Panc1 (cell line): ENCODE data around the gene CAVIN2.

Source experiments
- CTCF ChIP-seq: fragments of 450-650 bp; IDR thresholded peaks from 2 replicates; pipeline ENCODE4 v1.5.1; 2017; ENCODE audit warnings: mild to moderate bottlenecking
- POLR2AphosphoS5 ChIP-seq: IDR thresholded peaks from 2 replicates; pipeline ENCODE4 v1.6.1; 2012; ENCODE audit warnings: mild to moderate bottlenecking, low read depth, low read length, moderate library complexity
- REST ChIP-seq, 2 experiments: IDR thresholded peaks; 2 replicates each; pipeline ENCODE4 v1.6.1; 2011 to 2012; ENCODE audit warnings: low read depth in 2 of 2, control low read depth in 1 of 2, low read length in 1 of 2, mild to moderate bottlenecking in 1 of 2, moderate library complexity in 1 of 2; ENCODE audit not compliant: insufficient read depth in 1 of 2
- SIN3A ChIP-seq: IDR thresholded peaks from 2 replicates; pipeline ENCODE4 v1.6.1; 2012; ENCODE audit warnings: low read depth, mild to moderate bottlenecking, low read length, moderate library complexity, borderline replicate concordance; ENCODE audit not compliant: insufficient read depth
- TCF7L2 ChIP-seq: IDR thresholded peaks from 2 replicates; pipeline ENCODE4 v1.6.1; 2011; ENCODE audit warnings: mild to moderate bottlenecking, low read depth, low read length, inconsistent platforms

- TF ChIP-seq CTCF (no peak), POLR2AphosphoS5 (no peak), REST (IDR thresholded peaks at IDR 0.05; ENCODE audit: insufficient read depth in 1 of 2, low read depth in 2 of 2, low read length in 1 of 2) (no peak), SIN3A (no peak), TCF7L2 (no peak)
Observed at GRCh38 chr2:191895195-191895594, 48.3 kb upstream of the CAVIN2 start.
